Measurements from ENCODE around the gene ASXL1. TPM values are rescaled to one million over a fixed set of nuclear protein-coding genes. Genes with fewer than 3 reads are reported as not detected.
A peak's percentile ranks its signal among the peaks of the same experiment; 100 is the strongest.

The ASXL1 gene
- total and polyA plus RNA-seq, 2 donors (not counting 1 experiment from before 2014, with no cell fraction given), result 93.0 to 180 TPM

DNA sequence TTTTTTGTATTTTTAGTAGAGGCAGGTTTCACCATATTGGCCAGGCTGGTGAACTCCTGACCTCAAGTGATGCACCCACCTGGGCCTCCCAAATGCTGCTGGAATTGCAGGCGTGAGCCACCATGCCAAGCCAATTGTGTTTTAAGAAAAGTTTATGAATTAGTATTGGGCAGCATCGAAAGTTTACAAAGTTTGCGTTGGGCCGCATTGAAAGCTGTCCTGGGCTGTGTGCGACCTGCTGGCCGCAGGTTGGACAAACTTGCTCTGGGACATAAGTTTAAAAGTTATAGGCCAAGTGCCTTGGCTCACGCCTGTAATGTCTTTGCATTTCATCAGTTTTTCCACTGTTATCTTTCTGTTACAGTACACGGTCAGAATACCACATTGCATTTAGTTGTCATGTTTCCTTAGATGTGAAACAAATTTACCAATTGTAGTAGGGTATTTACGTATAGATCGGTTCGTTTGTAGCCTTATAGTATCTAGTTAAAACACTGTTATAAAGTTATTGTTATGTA, 39.5 kb downstream of the ASXL1 start:
- Histone ChIP-seq H4K20me1 (ENCODE audit: control insufficient read depth, insufficient read depth, low read length, poor library complexity, severe bottlenecking) (peaks cover 46% of the 10 kb centered on the region), H3K4me3 (ENCODE audit: control extremely low read depth in 1 of 5, extremely low read depth in 1 of 5, insufficient read depth in 1 of 5, low read depth in 2 of 5, low read length in 4 of 5) (no peak overlapping the region), H2AFZ (ENCODE audit: insufficient read depth, low read depth, low read length, poor library complexity, severe bottlenecking) (no peak overlapping the region), H3K4me1 (ENCODE audit: control insufficient read depth in 2 of 2, insufficient read depth in 2 of 2, low read length in 2 of 2) (no peaks in the 10 kb centered on the region), H3K79me2 (ENCODE audit: control insufficient read depth, insufficient read depth, low read length) (peaks cover 94% of the 10 kb centered on the region), H3K4me2 (replicated peaks; ENCODE audit: low read depth, low read length, poor library complexity, severe bottlenecking) (no peak overlapping the region), H3K27ac (ENCODE audit: low read length in 2 of 2) (no peak overlapping the region), H3K9ac (ENCODE audit: low read length) (no peak overlapping the region), H3K27me3 (replicated peaks in 1 of 4; ENCODE audit: control extremely low read depth in 1 of 4, control insufficient read depth in 3 of 4, insufficient read depth in 4 of 4, low read length in 3 of 4) (no peaks in the 10 kb centered on the region), H3K36me3 (replicated peaks in 1 of 2; ENCODE audit: control extremely low read depth in 1 of 2, control insufficient read depth in 1 of 2, extremely low read depth in 1 of 2, insufficient read depth in 2 of 2, low read length in 1 of 2) (peaks cover 4 to 19% of the 10 kb centered on the region in 2 experiments), H3K9me3 (ENCODE audit: control extremely low read depth in 1 of 3, control insufficient read depth in 2 of 3, insufficient read depth in 1 of 3, low read length in 2 of 3) (peaks cover 2 to 10% (median 9%) of the 10 kb centered on the region in 3 donors)
- no peak for TF ChIP-seq EZH2 (IDR thresholded peaks at IDR 0.05; ENCODE audit: borderline replicate concordance, insufficient read depth, low read depth, low read length, poor library complexity, severe bottlenecking)
- TF ChIP-seq, protein P1, sequence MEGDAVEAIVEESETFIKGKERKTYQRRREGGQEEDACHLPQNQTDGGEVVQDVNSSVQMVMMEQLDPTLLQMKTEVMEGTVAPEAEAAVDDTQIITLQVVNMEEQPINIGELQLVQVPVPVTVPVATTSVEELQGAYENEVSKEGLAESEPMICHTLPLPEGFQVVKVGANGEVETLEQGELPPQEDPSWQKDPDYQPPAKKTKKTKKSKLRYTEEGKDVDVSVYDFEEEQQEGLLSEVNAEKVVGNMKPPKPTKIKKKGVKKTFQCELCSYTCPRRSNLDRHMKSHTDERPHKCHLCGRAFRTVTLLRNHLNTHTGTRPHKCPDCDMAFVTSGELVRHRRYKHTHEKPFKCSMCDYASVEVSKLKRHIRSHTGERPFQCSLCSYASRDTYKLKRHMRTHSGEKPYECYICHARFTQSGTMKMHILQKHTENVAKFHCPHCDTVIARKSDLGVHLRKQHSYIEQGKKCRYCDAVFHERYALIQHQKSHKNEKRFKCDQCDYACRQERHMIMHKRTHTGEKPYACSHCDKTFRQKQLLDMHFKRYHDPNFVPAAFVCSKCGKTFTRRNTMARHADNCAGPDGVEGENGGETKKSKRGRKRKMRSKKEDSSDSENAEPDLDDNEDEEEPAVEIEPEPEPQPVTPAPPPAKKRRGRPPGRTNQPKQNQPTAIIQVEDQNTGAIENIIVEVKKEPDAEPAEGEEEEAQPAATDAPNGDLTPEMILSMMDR (IDR thresholded peaks at IDR 0.05), result no peak
- POLR2A ChIA-PET, result no interaction called here
- 100% methylated on average over 6 of the region's 11 CpGs for WGBS (ENCODE audit: insufficient coverage)
- intact Hi-C loops (cut with micrococcal nuclease), result no loop called here
- DNase-seq (no peak), ATAC-seq (ENCODE audit: low read depth) (no peak)
- CTCF ChIA-PET, result no interaction called here
- Mint-ChIP-seq H3K4me1 (peaks cover 22% of the 10 kb centered on the region), H3K27ac (peak overlapping the region; percentile 17), H3K9me3 (ENCODE audit: insufficient read depth) (peaks cover 10% of the 10 kb centered on the region), H3K27me3 (no peaks in the 10 kb centered on the region), H3K4me3 (no peak overlapping the region)

DNA sequence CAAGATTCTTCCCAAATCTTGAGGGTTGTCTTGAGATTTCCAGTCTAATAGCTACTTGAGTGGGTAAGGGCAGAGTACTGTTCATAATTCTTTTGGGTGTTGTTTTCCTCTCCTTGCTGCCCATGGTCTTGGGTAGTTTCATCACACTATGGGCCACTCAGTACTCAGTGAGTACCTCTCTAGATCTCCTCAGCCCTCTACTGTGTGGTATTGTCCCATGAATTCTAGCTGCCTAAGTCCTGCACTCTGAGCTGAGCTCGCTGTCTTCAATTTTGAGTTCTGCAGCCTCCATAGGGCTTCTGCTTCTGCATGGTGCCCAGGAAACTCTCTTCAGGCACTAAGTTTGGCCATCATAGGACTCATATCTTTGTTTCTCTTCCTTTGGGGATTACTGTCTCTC, 42.3 kb downstream of the ASXL1 start:
- Histone ChIP-seq H3K79me2 (ENCODE audit: control insufficient read depth, insufficient read depth, low read length) (peaks cover 93% of the 10 kb centered on the region), H3K36me3 (replicated peaks in 1 of 2; ENCODE audit: control extremely low read depth in 1 of 2, control insufficient read depth in 1 of 2, extremely low read depth in 1 of 2, insufficient read depth in 2 of 2, low read length in 1 of 2) (peaks cover 4 to 13% of the 10 kb centered on the region in 2 experiments), H3K9ac (ENCODE audit: low read length) (no peak overlapping the region), H2AFZ (ENCODE audit: insufficient read depth, low read depth, low read length, poor library complexity, severe bottlenecking) (no peak overlapping the region), H3K4me2 (replicated peaks; ENCODE audit: low read depth, low read length, poor library complexity, severe bottlenecking) (no peak overlapping the region), H3K4me3 (ENCODE audit: control extremely low read depth in 1 of 5, extremely low read depth in 1 of 5, insufficient read depth in 1 of 5, low read depth in 2 of 5, low read length in 4 of 5) (no peak overlapping the region), H3K9me3 (ENCODE audit: control extremely low read depth in 1 of 3, control insufficient read depth in 2 of 3, insufficient read depth in 1 of 3, low read length in 2 of 3) (peaks cover 0 to 5% (median 2%) of the 10 kb centered on the region in 3 donors), H4K20me1 (ENCODE audit: control insufficient read depth, insufficient read depth, low read length, poor library complexity, severe bottlenecking) (peaks cover 38% of the 10 kb centered on the region), H3K27ac (ENCODE audit: low read length in 2 of 2) (no peak overlapping the region), H3K27me3 (replicated peaks in 1 of 4; ENCODE audit: control extremely low read depth in 1 of 4, control insufficient read depth in 3 of 4, insufficient read depth in 4 of 4, low read length in 3 of 4) (no peaks in the 10 kb centered on the region), H3K4me1 (ENCODE audit: control insufficient read depth in 2 of 2, insufficient read depth in 2 of 2, low read length in 2 of 2) (no peaks in the 10 kb centered on the region)
- Mint-ChIP-seq H3K27me3 (no peaks in the 10 kb centered on the region), H3K9me3 (ENCODE audit: insufficient read depth) (peaks cover under 1% of the 10 kb centered on the region), H3K27ac (no peak overlapping the region), H3K4me3 (no peak overlapping the region), H3K4me1 (peaks cover 28% of the 10 kb centered on the region)
- ChIA-PET CTCF (interaction anchor here (0.8 to 1.3 kb wide), 2 partner anchors 22 to 38 kb away, joined by 3 read pairs; no protein-coding TSS in a partner anchor), POLR2A (no interaction called here)
- DNase-seq (no peak), ATAC-seq (ENCODE audit: low read depth) (no peak)
- intact Hi-C loops (cut with micrococcal nuclease), result no loop called here
- TF ChIP-seq EZH2 (IDR thresholded peaks at IDR 0.05; ENCODE audit: borderline replicate concordance, insufficient read depth, low read depth, low read length, poor library complexity, severe bottlenecking), result no peak
- 90% methylated on average over 1 of the region's 1 CpG for WGBS (ENCODE audit: insufficient coverage)
